OCI-LY3 (cell line): ENCODE data around the gene C16orf89.

Source experiments
- H2AFZ ChIP-seq: fragments of 200-600, 300-600 bp; shearing (Covaris generic); 2 replicates; pipeline ENCODE4 v1.6.0; 2014; ENCODE audit warnings: antibody characterized with exemption, low read depth, low read length
- H3K27ac ChIP-seq: fragments of 200-600, 300-600 bp; sonication (generic); 2 replicates; pipeline ENCODE4 v1.5.1; 2014; ENCODE audit warnings: mild to moderate bottlenecking, low read length, moderate library complexity, mixed read lengths
- H3K27me3 ChIP-seq: fragments of 200-600, 300-600 bp; sonication (generic); 2 replicates; pipeline ENCODE4 v1.6.1; 2014; ENCODE audit warnings: low read depth, low read length, mixed read lengths
- H3K36me3 ChIP-seq: fragments of 200-600, 300-600 bp; sonication (generic); replicated peaks from 2 replicates; pipeline ENCODE3; 2014; ENCODE audit warnings: low read depth, low read length, mixed read lengths
- H3K4me1 ChIP-seq: fragments of 300-600, 200-600 bp; sonication (generic); 2 replicates; pipeline ENCODE4 v1.6.1; 2014; ENCODE audit warnings: low read length, mixed read lengths
- H3K4me2 ChIP-seq: fragments of 200-600, 300-600 bp; sonication (generic); 2 replicates; pipeline ENCODE4 v1.6.1; 2014; ENCODE audit warnings: low read length, mixed read lengths
- H3K4me3 ChIP-seq: fragments of 300-600, 200-600 bp; sonication (generic); 2 replicates; pipeline ENCODE4 v1.5.1; 2014; ENCODE audit warnings: antibody characterized with exemption, mild to moderate bottlenecking, low read length, moderate library complexity
- H3K79me2 ChIP-seq: fragments of 300-600, 200-600 bp; shearing (Covaris generic); 2 replicates; pipeline ENCODE4 v1.6.1; 2014; ENCODE audit warnings: mild to moderate bottlenecking, low read length, mixed read lengths
- H3K9ac ChIP-seq: fragments of 300-600, 200-600 bp; shearing (Covaris generic); 2 replicates; pipeline ENCODE4 v1.6.0; 2014; ENCODE audit warnings: mild to moderate bottlenecking, low read length, moderate library complexity
- H3K9me3 ChIP-seq: fragments of 200-600, 300-600 bp; shearing (Covaris generic); 2 replicates; pipeline ENCODE4 v1.6.1; 2014; ENCODE audit warnings: low read length, mixed read lengths; ENCODE audit not compliant: insufficient read depth
- H4K20me1 ChIP-seq: fragments of 200-600, 300-600 bp; sonication (generic); 2 replicates; pipeline ENCODE4 v1.6.1; 2016; ENCODE audit warnings: low read length, mixed read lengths; ENCODE audit not compliant: insufficient read depth
- CTCF ChIP-seq: fragments of 200-600, 300-600 bp; sonication (generic); IDR thresholded peaks from 2 replicates; pipeline ENCODE4 v1.5.1; 2014; ENCODE audit warnings: antibody characterized with exemption, low read length, low read depth
- EZH2phosphoT487 ChIP-seq: fragments of 200-600 bp; shearing (Covaris generic); IDR thresholded peaks from 2 replicates; pipeline ENCODE4 v1.6.1; 2018; ENCODE audit warnings: antibody characterized with exemption, mixed run types, low read depth

Gene C16orf89

GRCh38 chr16:5072334-5073278 is 6.8 kb upstream of the C16orf89 start:
- Histone ChIP-seq H3K27ac (peak overlapping the region; percentile 26; the same call in 1 of the 2 replicates), H3K4me1 (peaks cover 17% of the 10 kb centered on the region), H4K20me1 (no peaks in the 10 kb centered on the region), H3K9ac (peak overlapping the region; percentile 76), H3K36me3 (peaks cover 8% of the 10 kb centered on the region), H3K4me2 (peak overlapping the region; percentile 88), H3K9me3 (no peaks in the 10 kb centered on the region), H3K79me2 (peaks cover 21% of the 10 kb centered on the region), H2AFZ (0 out of 2 replicates have a peak overlapping the region, but pooled peaks have one; percentile 93), H3K4me3 (peak overlapping the region; percentile 82), H3K27me3 (peaks cover 4% of the 10 kb centered on the region)
- TF ChIP-seq EZH2phosphoT487 (no peak), CTCF (no peak)

GRCh38 chr16:5071681-5072333 is 6.1 kb upstream of the C16orf89 start, which contains the start of gene ALG1:
TSS of gene ALG1 (plus strand) at chr16:5071843. CDS start at chr16:5071850, 7 bp downstream.
- no peak for TF ChIP-seq CTCF
- TF ChIP-seq EZH2phosphoT487: no peak
- Histone ChIP-seq H3K4me1 (peaks cover 23% of the 10 kb centered on the region), H3K4me2 (peak within 1 kb of the TSS; percentile 88), H4K20me1 (no peaks in the 10 kb centered on the region), H3K9ac (peak within 1 kb of the TSS; percentile 76), H3K27ac (peak within 1 kb of the TSS; percentile 46), H3K4me3 (peak within 1 kb of the TSS; percentile 82), H2AFZ (peak within 1 kb of the TSS; percentile 93), H3K79me2 (peaks cover 21% of the 10 kb centered on the region), H3K36me3 (peaks cover 8% of the 10 kb centered on the region), H3K9me3 (no peaks in the 10 kb centered on the region), H3K27me3 (peaks cover 10% of the 10 kb centered on the region)

- peaks cover 11% of the 10 kb centered on the region for H3K27me3 ChIP-seq
- H2AFZ ChIP-seq: peak overlapping the region; percentile 93
- peaks cover 6% of the 10 kb centered on the region for H3K36me3 ChIP-seq
- H4K20me1 ChIP-seq: no peaks in the 10 kb centered on the region
- H3K9ac ChIP-seq: peak overlapping the region; percentile 76
- H3K79me2 ChIP-seq: peaks cover 21% of the 10 kb centered on the region
- H3K9me3 ChIP-seq: no peaks in the 10 kb centered on the region
- TF ChIP-seq CTCF (no peak), EZH2phosphoT487 (no peak)
- peaks cover 23% of the 10 kb centered on the region for H3K4me1 ChIP-seq
- H3K4me3 ChIP-seq: peak overlapping the region; percentile 82
- peak overlapping the region; percentile 46 for H3K27ac ChIP-seq
- H3K4me2 ChIP-seq: peak overlapping the region; percentile 88
Observed at GRCh38 chr16:5071341-5071680, 5.6 kb upstream of the C16orf89 start.
